Vagina (tissue), 2 donors: ENCODE results near the gene AP1B1.
"Not testable (repeated sequence)": the region's sequence is repeated elsewhere in the genome, so short reads cannot be mapped to it uniquely, and the experiment has no call there.

ENCODE experiments used
- CTCF ChIP-seq, 3 experiments: fragments of 450-650 bp in 2 of 3; fragments of 200-600 bp in 1 of 3; sonication (generic) in 1 of 3; IDR thresholded peaks; one replicate each; pipeline ENCODE4 v1.5.1; 2017 to 2019; ENCODE audit warnings: antibody characterized with exemption in 3 of 3, mild to moderate bottlenecking in 2 of 3, moderate library complexity in 2 of 3
- POLR2A ChIP-seq, 2 donors: fragments of 450-650 bp; IDR thresholded peaks; one replicate each; pipeline ENCODE4 v1.6.1; 2017; ENCODE audit warnings: antibody characterized with exemption in 2 of 2, mild to moderate bottlenecking in 2 of 2, moderate library complexity in 2 of 2

DNA sequence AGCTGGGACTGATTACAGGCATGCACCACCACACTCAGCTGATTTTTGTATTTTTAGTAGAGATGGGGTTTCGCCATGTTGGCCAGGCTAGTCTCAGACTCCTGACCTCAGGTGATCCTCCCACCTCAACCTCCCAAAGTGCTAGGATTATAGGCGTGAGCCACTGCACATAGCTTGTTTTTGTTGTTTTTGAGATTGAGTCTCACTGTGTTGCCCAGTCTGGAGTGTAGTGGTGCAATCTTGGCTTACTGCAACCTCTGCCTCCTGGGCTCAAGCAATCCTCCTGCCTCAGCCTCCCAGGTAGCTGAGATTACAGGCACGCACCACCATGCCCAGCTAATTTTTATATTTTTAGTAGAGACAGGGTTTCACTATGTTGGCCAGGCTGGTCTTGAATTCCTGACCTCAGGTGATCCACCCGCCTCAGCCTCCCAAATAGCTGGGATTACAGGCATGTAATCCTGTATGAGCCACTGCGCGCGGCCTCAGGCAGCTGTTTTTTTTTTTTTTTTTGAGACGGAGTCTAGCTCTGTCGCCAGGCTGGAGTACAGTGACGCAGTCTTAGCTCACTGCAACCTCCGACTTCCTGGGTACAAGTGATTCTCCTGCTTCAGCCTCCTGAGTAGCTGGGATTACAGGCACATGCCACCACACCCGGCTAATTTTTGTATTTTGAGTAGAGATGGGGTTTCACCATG, 31.0 kb downstream of the AP1B1 start:
- not testable (repeated sequence) for TF ChIP-seq CTCF, POLR2A (IDR thresholded peaks at IDR 0.05)
